Eye (tissue), 1 donor: ENCODE data around the gene JARID2.

ENCODE experiments used
- DNase-seq: peaks from one replicate; pipeline ENCODE4 v3.0.0-alpha.2; 2015

The JARID2 gene

GRCh38 chr6:15384901-15385300 is 139.0 kb downstream of the JARID2 start:
- no peak for DNase-seq

GRCh38 chr6:15385521-15385920 is 139.7 kb downstream of the JARID2 start:
- DNase-seq = no peak

- no peak for DNase-seq
Measured at GRCh38 chr6:15386110-15386755, 140.4 kb downstream of the JARID2 start.

- no peak for DNase-seq
Measured at GRCh38 chr6:15386756-15387112, 140.9 kb downstream of the JARID2 start.

- DNase-seq = no peak
Measured at GRCh38 chr6:15387118-15387517, 141.2 kb downstream of the JARID2 start.

- no peak for DNase-seq
Measured at GRCh38 chr6:15389084-15389764, 143.4 kb downstream of the JARID2 start.

GRCh38 chr6:15389765-15390723 is 144.2 kb downstream of the JARID2 start:
- DNase-seq = peak; percentile 93

GRCh38 chr6:15391500-15391899 is 145.6 kb downstream of the JARID2 start:
- DNase-seq = no peak

GRCh38 chr6:15392182-15392581 is 146.3 kb downstream of the JARID2 start:
- no peak for DNase-seq

- no peak for DNase-seq
Measured at GRCh38 chr6:15393605-15394004, 147.7 kb downstream of the JARID2 start.

GRCh38 chr6:15395087-15395486 is 149.2 kb downstream of the JARID2 start:
- DNase-seq = no peak

GRCh38 chr6:15396808-15397207 is 150.9 kb downstream of the JARID2 start:
- DNase-seq = no peak

- no peak for DNase-seq
Measured at GRCh38 chr6:15398633-15399275, 152.9 kb downstream of the JARID2 start.

GRCh38 chr6:15399641-15400470 is 154.0 kb downstream of the JARID2 start:
- peak; percentile 93 for DNase-seq

- peak; percentile 83 for DNase-seq
Measured at GRCh38 chr6:15400572-15401004, 154.7 kb downstream of the JARID2 start.

- no peak for DNase-seq
Measured at GRCh38 chr6:15401120-15401519, 155.3 kb downstream of the JARID2 start.

- no peak for DNase-seq
Measured at GRCh38 chr6:15401769-15402250, 155.9 kb downstream of the JARID2 start.

GRCh38 chr6:15402406-15403045 is 156.7 kb downstream of the JARID2 start:
- DNase-seq = no peak

- no peak for DNase-seq
Measured at GRCh38 chr6:15403094-15403755, 157.4 kb downstream of the JARID2 start.

GRCh38 chr6:15404685-15404980 is 158.8 kb downstream of the JARID2 start:
- DNase-seq = no peak
